HEK293 (cell line): Measurements from ENCODE around the gene KATNAL2.

Source experiments
- CTCF ChIA-PET: fragments of 350-600 bp; formaldehyde crosslinking; extraction: SDS; loops from one replicate; lab custom pipeline; 2021; ENCODE audit warnings: antibody characterized with exemption; lab: Yijun Ruan, JAX
- POLR2A ChIA-PET: fragments of 300-600 bp; formaldehyde crosslinking; extraction: SDS; loops from one replicate; lab custom pipeline; 2020; ENCODE audit warnings: antibody characterized with exemption, inconsistent platforms; lab: Yijun Ruan, JAX
- H3K27ac ChIP-seq: fragments of 200-500 bp; sonication (Bioruptor generic); 2 replicates; pipeline ENCODE4 v1.5.1; 2014; ENCODE audit warnings: low read depth, low read length, control low read depth, inconsistent platforms; ENCODE audit errors: extremely low read depth
- H3K36me3 ChIP-seq, 2 experiments: fragments of 200-500 bp in 1 of 2; sonication (Bioruptor generic) in 1 of 2; 1 replicate in 1 of 2; 2 replicates in 1 of 2; pipeline ENCODE4 v1.5.1; 2014 to 2017; ENCODE audit warnings: inconsistent platforms in 2 of 2, low read length in 2 of 2; ENCODE audit not compliant: control insufficient read depth in 2 of 2, insufficient read depth in 1 of 2
- H3K4me1 ChIP-seq: fragments of 200-500 bp; sonication (Bioruptor generic); 2 replicates; pipeline ENCODE4 v1.5.1; 2014; ENCODE audit warnings: mild to moderate bottlenecking, low read length, inconsistent platforms; ENCODE audit not compliant: control insufficient read depth, insufficient read depth
- H3K4me3 ChIP-seq: 2 replicates; pipeline ENCODE4 v1.5.1; 2011; ENCODE audit warnings: low read depth, mild to moderate bottlenecking, control low read depth, low read length, moderate library complexity
- H3K9me3 ChIP-seq: fragments of 200-500 bp; sonication (Bioruptor generic); 2 replicates; pipeline ENCODE4 v1.5.1; 2014; ENCODE audit warnings: low read depth, low read length, inconsistent platforms; ENCODE audit not compliant: control insufficient read depth, insufficient read depth
- BCL11B ChIP-seq: fragments of 450-650 bp; formaldehyde crosslinking; IDR thresholded peaks from 2 replicates; pipeline ENCODE4 v1.5.1; 2016; ENCODE audit warnings: low read depth, missing biosample characterization, missing genetic modification characterization
- CTCF ChIP-seq: fragments of 450-650 bp; formaldehyde crosslinking; IDR thresholded peaks from 2 replicates; pipeline ENCODE4 v1.5.1; 2016; ENCODE audit warnings: missing biosample characterization, missing genetic modification characterization
- GFI1B ChIP-seq: fragments of 450-650 bp; formaldehyde crosslinking; IDR thresholded peaks from 2 replicates; pipeline ENCODE4 v1.5.1; 2016; ENCODE audit warnings: missing biosample characterization, missing genetic modification characterization
- HOXA7 ChIP-seq: sonication (generic); formaldehyde crosslinking; IDR thresholded peaks from 2 replicates; pipeline ENCODE4 v1.8.1; 2022; ENCODE audit warnings: missing genetic modification reagents, borderline replicate concordance
- KLF8 ChIP-seq: fragments of 450-650 bp; formaldehyde crosslinking; IDR thresholded peaks from 2 replicates; pipeline ENCODE4 v1.5.1; 2016; ENCODE audit warnings: missing biosample characterization, missing genetic modification characterization
- KLF9 ChIP-seq: fragments of 450-650 bp; formaldehyde crosslinking; IDR thresholded peaks from 2 replicates; pipeline ENCODE4 v1.5.1; 2016; ENCODE audit warnings: missing biosample characterization, missing genetic modification characterization, low read depth
- OVOL3 ChIP-seq: fragments of 450-650 bp; formaldehyde crosslinking; IDR thresholded peaks from 2 replicates; pipeline ENCODE4 v1.5.1; 2016; ENCODE audit warnings: missing biosample characterization, missing genetic modification characterization
- PRDM2 ChIP-seq: fragments of 450-650 bp; formaldehyde crosslinking; IDR thresholded peaks from 2 replicates; pipeline ENCODE4 v1.5.1; 2016; ENCODE audit warnings: missing biosample characterization, missing genetic modification characterization, borderline replicate concordance
- SCRT2 ChIP-seq: fragments of 450-650 bp; formaldehyde crosslinking; IDR thresholded peaks from 2 replicates; pipeline ENCODE4 v1.5.1; 2016; ENCODE audit warnings: missing biosample characterization, missing genetic modification characterization
- TSHZ1 ChIP-seq: fragments of 450-650 bp; formaldehyde crosslinking; IDR thresholded peaks from 2 replicates; pipeline ENCODE4 v1.5.1; 2016; ENCODE audit warnings: missing biosample characterization, missing genetic modification characterization, borderline replicate concordance
- ZFHX2 ChIP-seq: fragments of 450-650 bp; formaldehyde crosslinking; conservative IDR thresholded peaks from 2 replicates; pipeline ENCODE4 v1.5.1; 2016; ENCODE audit warnings: missing biosample characterization, missing genetic modification characterization
- ZNF155 ChIP-seq: fragments of 450-650 bp; formaldehyde crosslinking; IDR thresholded peaks from 2 replicates; pipeline ENCODE4 v1.5.1; 2016; ENCODE audit warnings: missing biosample characterization, missing genetic modification characterization
- ZNF239 ChIP-seq: fragments of 450-650 bp; formaldehyde crosslinking; IDR thresholded peaks from 2 replicates; pipeline ENCODE4 v1.5.1; 2016; ENCODE audit warnings: missing biosample characterization, missing genetic modification characterization
- ZNF335 ChIP-seq: fragments of 450-650 bp; formaldehyde crosslinking; conservative IDR thresholded peaks from 2 replicates; pipeline ENCODE4 v1.5.1; 2016; ENCODE audit warnings: missing biosample characterization, missing genetic modification characterization
- ZNF366 ChIP-seq: fragments of 450-650 bp; formaldehyde crosslinking; conservative IDR thresholded peaks from 2 replicates; pipeline ENCODE4 v1.5.1; 2016; ENCODE audit warnings: missing biosample characterization, missing genetic modification characterization
- ZNF548 ChIP-seq: fragments of 450-650 bp; formaldehyde crosslinking; IDR thresholded peaks from 2 replicates; pipeline ENCODE4 v1.5.1; 2016; ENCODE audit warnings: missing biosample characterization, missing genetic modification characterization
- ZNF654 ChIP-seq: fragments of 450-650 bp; formaldehyde crosslinking; IDR thresholded peaks from 2 replicates; pipeline ENCODE4 v1.5.1; 2016; ENCODE audit warnings: low read depth, missing biosample characterization, missing genetic modification characterization
- ZNF658 ChIP-seq: fragments of 450-650 bp; formaldehyde crosslinking; IDR thresholded peaks from 2 replicates; pipeline ENCODE4; 2016; ENCODE audit warnings: missing biosample characterization, missing genetic modification characterization
- ZSCAN16 ChIP-seq: fragments of 450-650 bp; formaldehyde crosslinking; IDR thresholded peaks from 2 replicates; pipeline ENCODE4 v1.5.1; 2016; ENCODE audit warnings: missing biosample characterization, missing genetic modification characterization

Gene KATNAL2

GRCh38 chr18:47100212-47100831, 182.9 kb downstream of the KATNAL2 start:
- CTCF ChIA-PET: interaction anchor here (0.6 to 6.4 kb wide), 27 partner anchors 9 to 1061 kb away, joined by 3 to 93 read pairs (median 4); no protein-coding TSS in a partner anchor
- TF ChIP-seq ZNF654: peak; percentile 73
- no peak for TF ChIP-seq HOXA7 (CRISPR knock-in tag)
- TF ChIP-seq ZNF366 (tag by site-specific recombination): 0 out of 2 replicates have a peak, but pooled peaks have one; percentile 12
- peak; percentile 50; the same call in 1 of the 2 replicates for TF ChIP-seq CTCF (tag by site-specific recombination)
- 0 out of 2 replicates have a peak, but pooled peaks have one; percentile 11 for TF ChIP-seq ZFHX2 (tag by site-specific recombination)
- TF ChIP-seq GFI1B (tag by site-specific recombination): no peak
- Histone ChIP-seq H3K4me3 (no peak overlapping the region), H3K36me3 (peaks cover 5 to 13% of the 10 kb centered on the region in 2 experiments), H3K9me3 (no peaks in the 10 kb centered on the region), H3K4me1 (no peaks in the 10 kb centered on the region), H3K27ac (no peak overlapping the region)
- POLR2A ChIA-PET: no interaction called here

GRCh38 chr18:47108373-47108772, 191.0 kb downstream of the KATNAL2 start:
- Histone ChIP-seq H3K9me3 (no peaks in the 10 kb centered on the region), H3K4me1 (no peaks in the 10 kb centered on the region), H3K36me3 (peaks cover 16 to 72% of the 10 kb centered on the region in 2 experiments; a peak in 2 of 3 replicates), H3K4me3 (no peak overlapping the region), H3K27ac (no peak overlapping the region)
- TF ChIP-seq KLF9 (tag by site-specific recombination) (no peak), ZNF335 (tag by site-specific recombination) (no peak), BCL11B (no peak), ZNF658 (tag by site-specific recombination) (no peak), KLF8 (tag by site-specific recombination) (no peak), SCRT2 (tag by site-specific recombination) (no peak), OVOL3 (tag by site-specific recombination) (no peak), TSHZ1 (tag by site-specific recombination) (no peak), ZNF548 (tag by site-specific recombination) (no peak), ZNF155 (tag by site-specific recombination) (no peak), ZNF239 (no peak), PRDM2 (tag by site-specific recombination) (no peak), ZSCAN16 (tag by site-specific recombination) (no peak)
- ChIA-PET CTCF (no interaction called here), POLR2A (no interaction called here)
